Loucy (cell line): ENCODE results near the gene HCN2.

Experiments used
- H2AFZ ChIP-seq: fragments of 200-600 bp; sonication (generic); 2 replicates; pipeline ENCODE4 v1.6.0; 2016; ENCODE audit warnings: antibody characterized with exemption, mild to moderate bottlenecking, low read length, moderate library complexity
- H3F3A ChIP-seq: fragments of 200-600 bp; 2 replicates; pipeline ENCODE4 v1.6.0; 2016; ENCODE audit warnings: antibody characterized with exemption, low read depth, mild to moderate bottlenecking
- H3K27me3 ChIP-seq: fragments of 200-600 bp; sonication (generic); 2 replicates; pipeline ENCODE4 v1.6.1; 2014; ENCODE audit warnings: low read length, mild to moderate bottlenecking; ENCODE audit not compliant: insufficient read depth, poor library complexity, severe bottlenecking
- H3K36me3 ChIP-seq: fragments of 200-600 bp; sonication (generic); 2 replicates; pipeline ENCODE4 v1.6.1; 2016; ENCODE audit warnings: low read length; ENCODE audit not compliant: insufficient read depth
- H3K4me1 ChIP-seq: fragments of 200-600 bp; sonication (generic); 2 replicates; pipeline ENCODE4 v1.5.1; 2014; ENCODE audit warnings: low read length, mild to moderate bottlenecking; ENCODE audit not compliant: insufficient read depth, poor library complexity, severe bottlenecking
- H3K4me2 ChIP-seq: fragments of 200-600 bp; sonication (generic); 2 replicates; pipeline ENCODE4 v1.6.0; 2014; ENCODE audit warnings: antibody characterized with exemption, low read length, low read depth, mild to moderate bottlenecking; ENCODE audit not compliant: poor library complexity, severe bottlenecking
- H3K4me3 ChIP-seq: fragments of 200-600 bp; sonication (generic); 2 replicates; pipeline ENCODE4 v1.5.1; 2014; ENCODE audit warnings: low read length, mild to moderate bottlenecking, mixed read lengths; ENCODE audit not compliant: poor library complexity, severe bottlenecking
- H3K79me2 ChIP-seq: fragments of 200-600 bp; sonication (generic); 2 replicates; pipeline ENCODE4 v1.6.1; 2014; ENCODE audit warnings: low read length; ENCODE audit not compliant: insufficient read depth
- H3K9ac ChIP-seq: fragments of 200-600 bp; sonication (generic); 2 replicates; pipeline ENCODE4 v1.6.0; 2014; ENCODE audit warnings: mild to moderate bottlenecking, low read depth, low read length, moderate library complexity; ENCODE audit not compliant: poor library complexity, severe bottlenecking
- H3K9me2 ChIP-seq: fragments of 200-600 bp; sonication (generic); replicated peaks from 2 replicates; pipeline ENCODE4 v1.6.1; 2016; ENCODE audit warnings: low read depth, low read length, mixed read lengths
- H3K9me3 ChIP-seq: fragments of 200-600 bp; sonication (generic); 2 replicates; pipeline ENCODE4 v1.6.1; 2014; ENCODE audit warnings: mild to moderate bottlenecking, antibody characterized with exemption, low read length, low read depth; ENCODE audit not compliant: insufficient read depth
- H4K20me1 ChIP-seq: fragments of 200-600 bp; sonication (generic); 2 replicates; pipeline ENCODE4 v1.6.0; 2014; ENCODE audit warnings: antibody characterized with exemption, low read length, mild to moderate bottlenecking; ENCODE audit not compliant: insufficient read depth, poor library complexity, severe bottlenecking
- EZH2phosphoT487 ChIP-seq: fragments of 200-600 bp; IDR thresholded peaks from 2 replicates; pipeline ENCODE4 v1.6.1; 2018; ENCODE audit warnings: antibody characterized with exemption, mild to moderate bottlenecking, moderate library complexity, borderline replicate concordance
- TF ChIP-seq, protein P1 (sequence below): fragments of 200-600 bp; sonication (generic); conservative IDR thresholded peaks from 2 replicates; pipeline ENCODE4 v1.5.1; 2014; ENCODE audit warnings: mild to moderate bottlenecking, antibody characterized with exemption, low read length

HCN2 gene

DNA sequence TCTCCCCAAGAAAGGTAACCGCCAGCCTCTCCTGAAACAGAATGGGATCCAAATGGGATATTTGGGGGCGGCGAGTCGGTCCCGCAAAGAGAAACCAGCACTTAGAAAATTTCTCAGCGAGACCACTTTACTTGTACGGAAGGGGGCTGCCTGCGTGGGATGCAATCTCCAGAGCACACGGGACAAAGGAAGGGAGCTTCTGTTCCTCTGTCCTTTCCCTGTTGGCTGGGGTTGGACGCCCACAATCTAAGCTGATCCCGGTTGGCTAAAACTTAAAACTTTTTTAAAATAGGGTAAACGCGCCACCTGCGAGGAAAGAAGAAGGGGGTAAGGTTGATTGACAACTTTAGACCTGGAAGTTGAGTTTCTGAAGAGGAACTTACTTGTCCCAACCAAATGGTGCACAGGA lies 18.1 kb upstream of the HCN2 start:
- Histone ChIP-seq H3K4me3 (peak overlapping the region; percentile 82), H3K9me2 (no peaks in the 10 kb centered on the region), H3K79me2 (peaks cover 41% of the 10 kb centered on the region), H3F3A (peaks cover 11% of the 10 kb centered on the region), H3K9ac (peak overlapping the region; percentile 79), H2AFZ (peak overlapping the region; percentile 96), H3K27me3 (peaks cover 6% of the 10 kb centered on the region), H3K9me3 (no peaks in the 10 kb centered on the region), H3K4me2 (peak overlapping the region; percentile 90), H3K4me1 (peaks cover 22% of the 10 kb centered on the region), H3K36me3 (no peaks in the 10 kb centered on the region), H4K20me1 (peaks cover 38% of the 10 kb centered on the region)
- TF ChIP-seq, protein P1, sequence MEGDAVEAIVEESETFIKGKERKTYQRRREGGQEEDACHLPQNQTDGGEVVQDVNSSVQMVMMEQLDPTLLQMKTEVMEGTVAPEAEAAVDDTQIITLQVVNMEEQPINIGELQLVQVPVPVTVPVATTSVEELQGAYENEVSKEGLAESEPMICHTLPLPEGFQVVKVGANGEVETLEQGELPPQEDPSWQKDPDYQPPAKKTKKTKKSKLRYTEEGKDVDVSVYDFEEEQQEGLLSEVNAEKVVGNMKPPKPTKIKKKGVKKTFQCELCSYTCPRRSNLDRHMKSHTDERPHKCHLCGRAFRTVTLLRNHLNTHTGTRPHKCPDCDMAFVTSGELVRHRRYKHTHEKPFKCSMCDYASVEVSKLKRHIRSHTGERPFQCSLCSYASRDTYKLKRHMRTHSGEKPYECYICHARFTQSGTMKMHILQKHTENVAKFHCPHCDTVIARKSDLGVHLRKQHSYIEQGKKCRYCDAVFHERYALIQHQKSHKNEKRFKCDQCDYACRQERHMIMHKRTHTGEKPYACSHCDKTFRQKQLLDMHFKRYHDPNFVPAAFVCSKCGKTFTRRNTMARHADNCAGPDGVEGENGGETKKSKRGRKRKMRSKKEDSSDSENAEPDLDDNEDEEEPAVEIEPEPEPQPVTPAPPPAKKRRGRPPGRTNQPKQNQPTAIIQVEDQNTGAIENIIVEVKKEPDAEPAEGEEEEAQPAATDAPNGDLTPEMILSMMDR = no peak
- TF ChIP-seq EZH2phosphoT487 = no peak

DNA sequence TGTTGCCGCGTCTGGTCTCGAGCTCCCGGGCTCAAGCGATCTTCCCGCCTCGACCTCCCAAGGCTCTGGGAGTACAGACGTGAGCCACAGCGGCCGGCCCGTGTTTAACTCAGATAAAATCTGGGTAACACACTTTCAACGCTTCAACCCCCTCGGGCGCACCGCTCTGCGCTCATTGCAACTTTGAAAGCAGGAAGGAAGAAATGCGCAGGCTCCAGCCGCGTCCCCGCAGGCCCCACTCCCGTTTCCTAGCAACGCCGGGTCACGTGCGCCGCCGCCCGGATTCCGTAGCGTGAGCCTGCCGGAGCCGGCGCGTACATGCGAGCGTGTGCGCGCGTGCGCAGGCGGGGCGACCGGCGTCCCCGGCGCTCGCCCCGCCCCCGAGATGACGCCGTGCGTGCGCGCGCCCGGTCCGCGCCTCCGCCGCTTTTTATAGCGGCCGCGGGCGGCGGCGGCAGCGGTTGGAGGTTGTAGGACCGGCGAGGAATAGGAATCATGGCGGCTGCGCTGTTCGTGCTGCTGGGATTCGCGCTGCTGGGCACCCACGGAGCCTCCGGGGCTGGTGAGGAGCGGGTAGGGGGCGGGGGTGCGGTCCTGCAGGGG lies 17.4 kb upstream of the HCN2 start, which contains the start of gene BSG:
Gene BSG, plus strand, starts transcription at position 457 of the 603 bp plus-strand sequence. Its CDS starts 39 bp downstream, at position 496.
- H3K4me1 ChIP-seq = peaks cover 27% of the 10 kb centered on the region
- H2AFZ ChIP-seq = peak within 1 kb of the TSS; percentile 96
- peaks cover 6% of the 10 kb centered on the region for H3K27me3 ChIP-seq
- no peaks in the 10 kb centered on the region for H3K9me3 ChIP-seq
- peak within 1 kb of the TSS; percentile 100 for H3K9ac ChIP-seq
- no peak for TF ChIP-seq EZH2phosphoT487
- TF ChIP-seq, protein P1 = no peak
- H4K20me1 ChIP-seq = peaks cover 45% of the 10 kb centered on the region
- H3K4me3 ChIP-seq = peak within 1 kb of the TSS; percentile 99
- H3K36me3 ChIP-seq = no peaks in the 10 kb centered on the region
- H3K79me2 ChIP-seq = peaks cover 48% of the 10 kb centered on the region
- H3K4me2 ChIP-seq = peak within 1 kb of the TSS; percentile 90
- H3K9me2 ChIP-seq = no peaks in the 10 kb centered on the region
- H3F3A ChIP-seq = peaks cover 11% of the 10 kb centered on the region

DNA sequence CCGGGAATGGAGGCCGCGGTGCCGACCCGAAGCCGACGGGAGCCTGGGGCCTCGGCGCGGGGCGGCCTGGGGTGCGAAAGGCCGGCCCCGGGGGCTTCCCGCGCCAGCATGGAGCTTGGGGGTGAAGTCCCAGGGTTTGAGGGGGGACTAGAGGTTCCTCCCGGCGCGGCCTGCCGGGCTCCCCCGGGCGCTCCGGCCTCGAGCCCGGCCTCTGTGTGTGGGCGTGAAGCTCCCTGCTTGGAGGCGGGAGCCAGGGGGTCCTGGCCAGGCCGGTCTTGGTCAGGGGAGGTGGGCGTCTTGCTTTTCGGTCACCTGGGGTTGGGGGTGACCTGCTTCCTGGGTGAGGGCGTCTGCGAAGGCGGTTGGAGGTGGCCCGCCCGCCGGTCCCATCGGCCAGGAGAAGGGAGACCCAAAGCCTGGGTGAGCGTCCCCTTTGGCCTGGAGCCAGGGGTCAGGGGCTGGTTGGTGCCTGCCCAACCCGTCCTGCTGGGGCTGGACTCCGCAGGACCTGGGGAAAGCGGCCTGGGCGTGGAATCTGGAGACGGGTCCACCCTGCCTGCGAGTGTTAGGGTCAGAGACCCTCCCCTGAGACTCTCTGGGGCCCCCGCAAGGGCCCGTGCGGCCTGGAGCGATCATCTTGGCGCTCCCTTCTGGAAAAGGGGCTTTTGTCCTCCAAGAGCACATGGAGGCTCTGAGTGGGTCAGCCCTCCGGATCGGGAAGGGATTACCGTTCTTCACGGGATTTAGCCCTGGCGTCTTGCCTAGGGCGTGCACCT lies 16.8 kb upstream of the HCN2 start:
- peak overlapping the region; percentile 70 for H2AFZ ChIP-seq
- H3F3A ChIP-seq = peaks cover 11% of the 10 kb centered on the region
- no peaks in the 10 kb centered on the region for H3K9me3 ChIP-seq

More for the DNA sequence above, 16.8 kb upstream of the HCN2 start:
- H3K36me3 ChIP-seq = no peaks in the 10 kb centered on the region
- no peaks in the 10 kb centered on the region for H3K9me2 ChIP-seq
- TF ChIP-seq, protein P1 = no peak
- peaks cover 27% of the 10 kb centered on the region for H3K4me1 ChIP-seq
- peak overlapping the region; percentile 100 for H3K9ac ChIP-seq
- H3K4me2 ChIP-seq = peak overlapping the region; percentile 81
- peaks cover 52% of the 10 kb centered on the region for H4K20me1 ChIP-seq
- peak overlapping the region; percentile 99 for H3K4me3 ChIP-seq
- peaks cover 6% of the 10 kb centered on the region for H3K27me3 ChIP-seq
- H3K79me2 ChIP-seq = peaks cover 55% of the 10 kb centered on the region
